GM21786 (cell line): Measurements from ENCODE around the gene PDC.
"Not testable (repeated sequence)": the region's sequence is repeated elsewhere in the genome, so short reads cannot be mapped to it uniquely, and the experiment has no call there.

Experiments used
- ATAC-seq: cut with Tn5 transposase; IDR thresholded peaks from one replicate; pipeline ENCODE4 v1.9.1; 2021; ENCODE audit not compliant: unreplicated experiment

The PDC gene

GRCh38 chr1:186473047-186473446, 12.1 kb upstream of the PDC start:
- ATAC-seq, result no peak

GRCh38 chr1:186465946-186466345, 5.0 kb upstream of the PDC start:
- no peak for ATAC-seq

- not testable (repeated sequence) for ATAC-seq
Measured at GRCh38 chr1:186465491-186465890, 4.6 kb upstream of the PDC start.

- no peak for ATAC-seq
Measured at GRCh38 chr1:186463926-186464325, 3.0 kb upstream of the PDC start.

GRCh38 chr1:186463511-186463910, 2.6 kb upstream of the PDC start:
- no peak for ATAC-seq

GRCh38 chr1:186459161-186459560, 1.8 kb downstream of the PDC start:
- ATAC-seq, result not testable (repeated sequence)

- ATAC-seq, result no peak
Measured at GRCh38 chr1:186456729-186457255, 4.1 kb downstream of the PDC start.

- ATAC-seq, result no peak
Measured at GRCh38 chr1:186454981-186455380, 5.9 kb downstream of the PDC start.

- ATAC-seq, result no peak
Measured at GRCh38 chr1:186446152-186446551, 14.8 kb downstream of the PDC start.

GRCh38 chr1:186443638-186444037, 17.3 kb downstream of the PDC start:
- no peak for ATAC-seq

- no peak for ATAC-seq
Measured at GRCh38 chr1:186442651-186443375, 18.1 kb downstream of the PDC start.

- no peak for ATAC-seq
Measured at GRCh38 chr1:186440584-186440983, 20.3 kb downstream of the PDC start.

- ATAC-seq, result no peak
Measured at GRCh38 chr1:186438567-186438966, 22.3 kb downstream of the PDC start.

- no peak for ATAC-seq
Measured at GRCh38 chr1:186435336-186435735, 25.6 kb downstream of the PDC start.

- no peak for ATAC-seq
Measured at GRCh38 chr1:186429017-186429416, 31.9 kb downstream of the PDC start.

- no peak for ATAC-seq
Measured at GRCh38 chr1:186426118-186426517, 34.8 kb downstream of the PDC start.

GRCh38 chr1:186424539-186424938, 36.4 kb downstream of the PDC start:
- ATAC-seq, result no peak

GRCh38 chr1:186421446-186421845, 39.5 kb downstream of the PDC start:
- no peak for ATAC-seq

GRCh38 chr1:186420923-186421322, 40.0 kb downstream of the PDC start:
- ATAC-seq, result peak; percentile 99

GRCh38 chr1:186420311-186420710, 40.6 kb downstream of the PDC start:
- no peak for ATAC-seq

GRCh38 chr1:186418503-186418902, 42.4 kb downstream of the PDC start:
- no peak for ATAC-seq

GRCh38 chr1:186413319-186413718, 47.6 kb downstream of the PDC start:
- no peak for ATAC-seq

GRCh38 chr1:186409091-186409490, 51.8 kb downstream of the PDC start:
- ATAC-seq, result peak; percentile 42
